CD14-positive monocyte (primary cell): Measurements from ENCODE around the gene FHIT. TPM values are rescaled to one million over a fixed set of nuclear protein-coding genes. Genes with fewer than 3 reads are reported as not detected.

Experiments
- DNase-seq, 3 donors: peaks; one replicate each; pipeline ENCODE4 v3.0.0-alpha.2; 2011 to 2022
- H2AFZ ChIP-seq: 2 replicates; pipeline ENCODE4 v1.6.0; 2012; ENCODE audit warnings: mild to moderate bottlenecking, low read depth, low read length, inconsistent platforms; ENCODE audit not compliant: insufficient read depth, poor library complexity, severe bottlenecking
- H3K27ac ChIP-seq, 2 donors: 1 replicate in 1 of 2; 2 replicates in 1 of 2; pipeline ENCODE4 v1.5.1; 2012 to 2013; ENCODE audit warnings: low read length in 2 of 2, control low read depth in 1 of 2, inconsistent platforms in 1 of 2, low read depth in 1 of 2, mild to moderate bottlenecking in 1 of 2
- H3K27me3 ChIP-seq, 2 donors: one replicate each; pipeline versions ENCODE4 v1.6.0 to v1.6.1; 2011 to 2013; ENCODE audit warnings: low read length in 2 of 2; ENCODE audit not compliant: control insufficient read depth in 2 of 2, insufficient read depth in 2 of 2
- H3K36me3 ChIP-seq, 2 donors: replicated peaks in 1 of 2; 1 replicate in 1 of 2; 2 replicates in 1 of 2; pipeline versions ENCODE4 v1.5.1 to v1.6.1; 2012 to 2013; ENCODE audit warnings: low read length in 2 of 2, control low read depth in 1 of 2, inconsistent platforms in 1 of 2, mild to moderate bottlenecking in 1 of 2; ENCODE audit not compliant: insufficient read depth in 2 of 2, control insufficient read depth in 1 of 2
- H3K4me1 ChIP-seq, 2 donors: 1 replicate in 1 of 2; 2 replicates in 1 of 2; pipeline versions ENCODE4 v1.5.1 to v1.6.1; 2012 to 2013; ENCODE audit warnings: low read length in 2 of 2, control low read depth in 1 of 2, inconsistent platforms in 1 of 2, mild to moderate bottlenecking in 1 of 2, moderate library complexity in 1 of 2; ENCODE audit not compliant: insufficient read depth in 2 of 2, control insufficient read depth in 1 of 2
- H3K4me2 ChIP-seq: replicated peaks from 2 replicates; pipeline ENCODE3; 2012; ENCODE audit warnings: low read length, moderate library complexity, mild to moderate bottlenecking; ENCODE audit not compliant: poor library complexity, severe bottlenecking; ENCODE audit errors: extremely low read depth
- H3K4me3 ChIP-seq, 3 experiments: fragments of 200-600 bp in 1 of 3; sonication (generic) in 1 of 3; replicated peaks in 1 of 3; 1 replicate in 2 of 3; 2 replicates in 1 of 3; pipeline ENCODE4 v1.5.1; 2011 to 2013; ENCODE audit warnings: low read length in 3 of 3, mild to moderate bottlenecking in 3 of 3, control low read depth in 2 of 3, low read depth in 2 of 3, inconsistent platforms in 1 of 3, moderate library complexity in 1 of 3
- H3K79me2 ChIP-seq: 2 replicates; pipeline ENCODE4 v1.6.0; 2012; ENCODE audit warnings: mild to moderate bottlenecking, control low read depth, inconsistent platforms, low read length, moderate library complexity; ENCODE audit not compliant: insufficient read depth
- H3K9ac ChIP-seq: 2 replicates; pipeline ENCODE4 v1.6.0; 2017; ENCODE audit warnings: low read length, mild to moderate bottlenecking; ENCODE audit not compliant: insufficient read depth, poor library complexity, severe bottlenecking
- H3K9me3 ChIP-seq, 2 donors: replicated peaks in 1 of 2; 1 replicate in 1 of 2; 2 replicates in 1 of 2; pipeline versions ENCODE4 v1.5.1 to v1.6.1; 2012 to 2013; ENCODE audit warnings: low read length in 2 of 2, control low read depth in 1 of 2; ENCODE audit not compliant: control insufficient read depth in 1 of 2, insufficient read depth in 1 of 2
- H4K20me1 ChIP-seq: 2 replicates; pipeline ENCODE4 v1.6.0; 2012; ENCODE audit warnings: mild to moderate bottlenecking, low read length, control low read depth, moderate library complexity; ENCODE audit not compliant: insufficient read depth
- H3K27ac Mint-ChIP-seq, 7 donors: one replicate each; pipeline ENCODE4 v1.8.0; 2020; ENCODE audit warnings: mild to moderate bottlenecking in 7 of 7, mixed read lengths in 7 of 7, moderate library complexity in 6 of 7, inconsistent platforms in 2 of 7
- H3K27me3 Mint-ChIP-seq, 3 donors: one replicate each; pipeline ENCODE4 v1.8.0; 2021 to 2022; ENCODE audit warnings: low read depth in 3 of 3, mild to moderate bottlenecking in 3 of 3, mixed read lengths in 3 of 3, moderate library complexity in 3 of 3, inconsistent platforms in 1 of 3
- H3K36me3 Mint-ChIP-seq, 2 donors: one replicate each; pipeline ENCODE4 v1.8.0; 2020; ENCODE audit warnings: mixed read lengths in 2 of 2, inconsistent platforms in 1 of 2, mild to moderate bottlenecking in 1 of 2
- H3K4me1 Mint-ChIP-seq: one replicate; pipeline ENCODE4 v1.8.0; 2020; ENCODE audit warnings: mild to moderate bottlenecking, mixed read lengths
- H3K4me3 Mint-ChIP-seq, 2 donors: one replicate each; pipeline ENCODE4 v1.8.0; 2020; ENCODE audit warnings: mild to moderate bottlenecking in 2 of 2, mixed read lengths in 2 of 2, moderate library complexity in 1 of 2
- H3K9me3 Mint-ChIP-seq, 7 donors: one replicate each; pipeline ENCODE4 v1.8.0; 2020 to 2022; ENCODE audit warnings: mixed read lengths in 7 of 7, mild to moderate bottlenecking in 6 of 7, moderate library complexity in 6 of 7, inconsistent platforms in 2 of 7
- CTCF ChIP-seq: fragments of 200-600 bp; IDR thresholded peaks from one replicate; pipeline ENCODE4 v1.8.0; 2022; ENCODE audit warnings: antibody characterized with exemption, mild to moderate bottlenecking
- WGBS: methylation state at CpG from one replicate; pipeline ENCODE4 v1.1.5; 2013; ENCODE audit warnings: missing lambda C conversion rate; ENCODE audit not compliant: insufficient coverage; 5-methylcytosine and 5-hydroxymethylcytosine counted together
- intact Hi-C, 2 donors: fragments of 100-400 bp; cut with micrococcal nuclease; formaldehyde crosslinking; loops; one replicate each; pipeline versions ENCODE4 v1.15.0 to v1.15.1; 2023
- polyA plus RNA-seq, 3 donors: library from polyadenylated mRNA; depleted of rRNA in 1 of 3; unstranded in 2 of 3; stranded (reverse) in 1 of 3; fragments of 300-500 nt in 2 of 3; fragments of >200 nt in 1 of 3; fragmentation: Illumina TruSeq in 2 of 3; gene quantifications; 1 replicate in 2 of 3; 2 replicates in 1 of 3; pipeline ENCODE4 v1.2.3, GENCODE V29; 2012 to 2021

The FHIT gene
- polyA plus RNA-seq, 3 donors, result 1.7 to 3.4 (median 3.2) TPM

GRCh38 chr3:61141227-61141626 lies 110.0 kb downstream of the FHIT start:
- intact Hi-C loops, result no loop called here
- peaks cover 0 to 1% (median 0%) of the 10 kb centered on the region in 7 donors for H3K9me3 Mint-ChIP-seq

GRCh38 chr3:61139686-61140085 lies 111.6 kb downstream of the FHIT start:
- DNase-seq, result no peak

More at GRCh38 chr3:61141227-61141626, 110.0 kb downstream of the FHIT start:
- Histone ChIP-seq H3K9ac (no peak overlapping the region), H2AFZ (no peak overlapping the region), H3K4me1 (no peaks in the 10 kb centered on the region), H3K27me3 (no peaks in the 10 kb centered on the region), H3K4me2 (no peak overlapping the region), H4K20me1 (no peaks in the 10 kb centered on the region), H3K9me3 (no peaks in the 10 kb centered on the region), H3K36me3 (no peaks in the 10 kb centered on the region), H3K4me3 (no peak overlapping the region), H3K27ac (no peak overlapping the region), H3K79me2 (no peaks in the 10 kb centered on the region)
- Mint-ChIP-seq H3K27me3 (peaks cover 0 to 2% (median 0%) of the 10 kb centered on the region in 3 donors), H3K36me3 (no peaks in the 10 kb centered on the region), H3K27ac (no peak overlapping the region), H3K4me1 (no peaks in the 10 kb centered on the region), H3K4me3 (no peak overlapping the region)
- WGBS, result 80% methylated on average over 1 of the region's 4 CpGs
- DNase-seq, result no peak
- no peak for TF ChIP-seq CTCF

More at GRCh38 chr3:61139686-61140085, 111.6 kb downstream of the FHIT start:
- Mint-ChIP-seq H3K36me3 (no peaks in the 10 kb centered on the region), H3K4me3 (no peak overlapping the region), H3K27me3 (peaks cover 0 to 2% (median 2%) of the 10 kb centered on the region in 3 donors), H3K27ac (no peak overlapping the region), H3K4me1 (no peaks in the 10 kb centered on the region), H3K9me3 (no peaks in the 10 kb centered on the region)
- TF ChIP-seq CTCF, result no peak
- no peaks in the 10 kb centered on the region for H3K4me1 ChIP-seq
- no CpG with 5 or more reads among the region's 4 CpGs for WGBS
- no peaks in the 10 kb centered on the region for H3K27me3 ChIP-seq
- H3K4me3 ChIP-seq, result no peak overlapping the region
- no peaks in the 10 kb centered on the region for H3K79me2 ChIP-seq
- H3K4me2 ChIP-seq, result no peak overlapping the region
- no peaks in the 10 kb centered on the region for H3K36me3 ChIP-seq
- H3K9ac ChIP-seq, result no peak overlapping the region
- no peak overlapping the region for H3K27ac ChIP-seq
- intact Hi-C loops, result no loop called here
- no peaks in the 10 kb centered on the region for H3K9me3 ChIP-seq
- H4K20me1 ChIP-seq, result no peaks in the 10 kb centered on the region
- no peak overlapping the region for H2AFZ ChIP-seq
